GM10847 (cell line): Measurements from ENCODE around the gene RALGAPA1.

Source experiments
- POLR2A ChIP-seq: IDR thresholded peaks from 2 replicates; pipeline ENCODE4 v1.6.1; 2011; ENCODE audit not compliant: insufficient read length; ENCODE audit errors: extremely low read depth

RALGAPA1 gene

GRCh38 chr14:35727764-35728163 lies 81.3 kb downstream of the RALGAPA1 start:
- no peak for TF ChIP-seq POLR2A

- no peak for TF ChIP-seq POLR2A
These were observed 83.2 kb downstream of the RALGAPA1 start for GRCh38 chr14:35725930-35726329.

- TF ChIP-seq POLR2A, result no peak
These were observed 94.0 kb downstream of the RALGAPA1 start for GRCh38 chr14:35715079-35715478.

- no peak for TF ChIP-seq POLR2A
These were observed 96.6 kb downstream of the RALGAPA1 start for GRCh38 chr14:35712466-35712865.

- no peak for TF ChIP-seq POLR2A
These were observed 101.0 kb downstream of the RALGAPA1 start for GRCh38 chr14:35708062-35708461.

GRCh38 chr14:35705636-35706035 lies 103.5 kb downstream of the RALGAPA1 start:
- TF ChIP-seq POLR2A, result no peak

GRCh38 chr14:35704793-35705493 lies 104.2 kb downstream of the RALGAPA1 start:
- TF ChIP-seq POLR2A, result no peak

- no peak for TF ChIP-seq POLR2A
These were observed 107.6 kb downstream of the RALGAPA1 start for GRCh38 chr14:35701531-35701930.

- TF ChIP-seq POLR2A, result no peak
These were observed 109.2 kb downstream of the RALGAPA1 start for GRCh38 chr14:35699791-35700444.

GRCh38 chr14:35696575-35696974 lies 112.5 kb downstream of the RALGAPA1 start:
- TF ChIP-seq POLR2A, result no peak

GRCh38 chr14:35696119-35696518 lies 113.0 kb downstream of the RALGAPA1 start:
- no peak for TF ChIP-seq POLR2A

- TF ChIP-seq POLR2A, result no peak
These were observed 113.4 kb downstream of the RALGAPA1 start for GRCh38 chr14:35695647-35696046.

- no peak for TF ChIP-seq POLR2A
These were observed 114.0 kb downstream of the RALGAPA1 start for GRCh38 chr14:35695072-35695471.

GRCh38 chr14:35689000-35689460 lies 120.1 kb downstream of the RALGAPA1 start:
- TF ChIP-seq POLR2A, result no peak

- no peak for TF ChIP-seq POLR2A
These were observed 120.8 kb downstream of the RALGAPA1 start for GRCh38 chr14:35688126-35688826.

GRCh38 chr14:35687335-35687939 lies 121.7 kb downstream of the RALGAPA1 start:
- no peak for TF ChIP-seq POLR2A

- TF ChIP-seq POLR2A, result no peak
These were observed 126.3 kb downstream of the RALGAPA1 start for GRCh38 chr14:35682802-35683201.
